HG02840 (cell line): Measurements from ENCODE around the gene RPS10.
"Not testable (repeated sequence)": the region's sequence is repeated elsewhere in the genome, so short reads cannot be mapped to it uniquely, and the experiment has no call there.

Source experiments
- ATAC-seq: cut with Tn5 transposase; IDR thresholded peaks from one replicate; pipeline ENCODE4 v1.9.1; 2021; ENCODE audit warnings: mild to moderate bottlenecking, moderate library complexity, moderate number of reproducible peaks; ENCODE audit not compliant: unreplicated experiment, low FRiP score

Gene RPS10

GRCh38 chr6:34374508-34374907 is 51.4 kb downstream of the RPS10 start:
- no peak for ATAC-seq

- ATAC-seq = no peak
Measured at GRCh38 chr6:34374069-34374468, 51.8 kb downstream of the RPS10 start.

DNA sequence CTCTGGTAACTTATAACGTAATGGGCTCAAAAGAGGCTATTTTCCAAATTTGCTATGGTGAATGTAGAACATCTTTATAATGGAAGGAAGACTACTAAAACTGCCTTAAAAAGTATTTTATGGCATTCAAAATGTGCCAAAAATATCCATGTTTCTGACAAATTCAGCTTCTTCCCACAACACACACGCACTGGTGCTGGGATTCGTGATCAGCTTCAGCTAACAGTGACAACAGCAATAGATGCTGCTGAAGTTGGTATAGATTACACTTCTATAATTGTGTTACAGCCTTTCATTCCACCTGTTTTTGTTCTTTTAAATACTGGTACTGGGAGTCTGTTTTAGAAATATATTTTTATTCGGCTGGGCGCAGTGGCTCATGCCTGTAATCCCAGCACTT is 52.4 kb downstream of the RPS10 start:
- ATAC-seq = no peak

GRCh38 chr6:34371865-34372264 is 54.0 kb downstream of the RPS10 start:
- not testable (repeated sequence) for ATAC-seq

DNA sequence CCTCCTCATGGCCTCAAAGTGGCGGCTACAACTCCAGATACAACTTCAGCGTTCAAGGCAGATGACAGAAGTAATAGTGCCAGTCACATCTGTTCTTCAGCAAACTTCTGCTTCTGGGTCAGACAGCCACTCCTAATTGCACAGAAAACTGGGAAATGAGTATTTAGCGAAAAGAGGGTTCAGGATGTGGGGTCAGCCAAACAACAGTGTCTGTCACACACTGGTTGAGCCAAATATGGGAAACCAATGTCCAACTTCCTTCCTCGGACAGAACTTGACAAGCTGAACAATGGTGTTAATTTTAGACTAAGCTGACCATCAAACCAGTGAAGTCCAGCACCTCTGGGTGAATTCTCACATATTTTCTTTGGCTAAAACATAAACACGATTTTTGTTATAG is 55.5 kb downstream of the RPS10 start:
- no peak for ATAC-seq

GRCh38 chr6:34369385-34369784 is 56.5 kb downstream of the RPS10 start:
- ATAC-seq = no peak
